Measurements from ENCODE around the gene USP49. TPM values are rescaled to one million over a fixed set of nuclear protein-coding genes. Genes with fewer than 3 reads are reported as not detected.

The USP49 gene
- total RNA-seq, 1 experiment from 2014 or later: 10.5 TPM

GRCh38 chr6:41758641-41759035 is 136.5 kb downstream of the USP49 start:
- Histone ChIP-seq H3K9me3 (ENCODE audit: low read depth, low read length, poor library complexity, severe bottlenecking) (no peaks in the 10 kb centered on the region), H3K4me3 (ENCODE audit: low read depth, low read length, poor library complexity, severe bottlenecking) (no peak overlapping the region), H3K27me3 (replicated peaks; ENCODE audit: insufficient read depth, low read depth, low read length, poor library complexity) (no peaks in the 10 kb centered on the region), H3K4me1 (ENCODE audit: insufficient read depth, low read length, poor library complexity, severe bottlenecking) (peaks cover 5% of the 10 kb centered on the region), H3K27ac (ENCODE audit: low read depth, low read length, poor library complexity, severe bottlenecking) (no peak overlapping the region), H3K36me3 (ENCODE audit: insufficient read depth, low read length, poor library complexity, severe bottlenecking) (no peaks in the 10 kb centered on the region)
- ChIA-PET CTCF (no interaction called here), POLR2A (ENCODE audit: low non-redundant PET) (no interaction called here)
- intact Hi-C loops (cut with micrococcal nuclease; ENCODE audit: unreplicated experiment): no loop called here
- no peak for DNase-seq (ENCODE audit: low spot score)
- no peak for TF ChIP-seq EZH2 (IDR thresholded peaks at IDR 0.05; ENCODE audit: borderline replicate concordance, low read depth, low read length, poor library complexity, severe bottlenecking)
- no peak for TF ChIP-seq CTCF (conservative IDR thresholded peaks at IDR 0.05; ENCODE audit: low read depth, low read length)
- BruUV-seq (replicated peaks): no TSS peak

- Histone ChIP-seq H3K36me3 (ENCODE audit: insufficient read depth, low read length, poor library complexity, severe bottlenecking) (no peaks in the 10 kb centered on the region), H3K9me3 (ENCODE audit: low read depth, low read length, poor library complexity, severe bottlenecking) (no peaks in the 10 kb centered on the region), H3K27ac (ENCODE audit: low read depth, low read length, poor library complexity, severe bottlenecking) (no peak overlapping the region), H3K4me1 (ENCODE audit: insufficient read depth, low read length, poor library complexity, severe bottlenecking) (no peaks in the 10 kb centered on the region), H3K27me3 (replicated peaks; ENCODE audit: insufficient read depth, low read depth, low read length, poor library complexity) (no peaks in the 10 kb centered on the region), H3K4me3 (ENCODE audit: low read depth, low read length, poor library complexity, severe bottlenecking) (no peak overlapping the region)
- no TSS peak for BruUV-seq (replicated peaks)
- intact Hi-C loops (cut with micrococcal nuclease; ENCODE audit: unreplicated experiment): no loop called here
- ChIA-PET POLR2A (ENCODE audit: low non-redundant PET) (no interaction called here), CTCF (no interaction called here)
- no peak for DNase-seq (ENCODE audit: low spot score)
- TF ChIP-seq CTCF (conservative IDR thresholded peaks at IDR 0.05; ENCODE audit: low read depth, low read length): no peak
- no peak for TF ChIP-seq EZH2 (IDR thresholded peaks at IDR 0.05; ENCODE audit: borderline replicate concordance, low read depth, low read length, poor library complexity, severe bottlenecking)
Measured at GRCh38 chr6:41757931-41758640, 137.1 kb downstream of the USP49 start.

GRCh38 chr6:41757271-41757670 is 137.9 kb downstream of the USP49 start:
- DNase-seq (ENCODE audit: low spot score): no peak
- H3K27ac ChIP-seq (ENCODE audit: low read depth, low read length, poor library complexity, severe bottlenecking): no peak overlapping the region
- H3K27me3 ChIP-seq (replicated peaks; ENCODE audit: insufficient read depth, low read depth, low read length, poor library complexity): no peaks in the 10 kb centered on the region
- no peaks in the 10 kb centered on the region for H3K4me1 ChIP-seq (ENCODE audit: insufficient read depth, low read length, poor library complexity, severe bottlenecking)
- BruUV-seq (replicated peaks): no TSS peak
- no peak for TF ChIP-seq CTCF (conservative IDR thresholded peaks at IDR 0.05; ENCODE audit: low read depth, low read length)
- no peak for TF ChIP-seq EZH2 (IDR thresholded peaks at IDR 0.05; ENCODE audit: borderline replicate concordance, low read depth, low read length, poor library complexity, severe bottlenecking)
- H3K36me3 ChIP-seq (ENCODE audit: insufficient read depth, low read length, poor library complexity, severe bottlenecking): no peaks in the 10 kb centered on the region
- ChIA-PET CTCF (no interaction called here), POLR2A (ENCODE audit: low non-redundant PET) (no interaction called here)
- intact Hi-C loops (cut with micrococcal nuclease; ENCODE audit: unreplicated experiment): no loop called here
- no peak overlapping the region for H3K4me3 ChIP-seq (ENCODE audit: low read depth, low read length, poor library complexity, severe bottlenecking)
- H3K9me3 ChIP-seq (ENCODE audit: low read depth, low read length, poor library complexity, severe bottlenecking): no peaks in the 10 kb centered on the region

Measured in A673 (cell line).